GM19324 (cell line): Measurements from ENCODE around the gene CDC20B.
"Not testable (repeated sequence)": the region's sequence is repeated elsewhere in the genome, so short reads cannot be mapped to it uniquely, and the experiment has no call there.

Experiments
- ATAC-seq: cut with Tn5 transposase; IDR thresholded peaks from one replicate; pipeline ENCODE4 v1.9.1; 2021; ENCODE audit warnings: mild to moderate bottlenecking, moderate library complexity; ENCODE audit not compliant: unreplicated experiment, low FRiP score

Gene CDC20B

GRCh38 chr5:55104946-55105701 lies 67.9 kb downstream of the CDC20B start:
- ATAC-seq = no peak

- ATAC-seq = no peak
Observed at GRCh38 chr5:55104036-55104772, 68.8 kb downstream of the CDC20B start.

GRCh38 chr5:55102348-55102747 lies 70.6 kb downstream of the CDC20B start, which contains the start of gene GZMA:
GZMA (plus strand) TSS chr5:55102646; CDS start chr5:55102683, 37 bp downstream.
- ATAC-seq = no peak

GRCh38 chr5:55101556-55102276 lies 71.3 kb downstream of the CDC20B start:
- ATAC-seq = no peak

- not testable (repeated sequence) for ATAC-seq
Observed at GRCh38 chr5:55101148-55101547, 71.8 kb downstream of the CDC20B start.

- ATAC-seq = no peak
Observed at GRCh38 chr5:55096861-55097260, 76.1 kb downstream of the CDC20B start.

GRCh38 chr5:55096182-55096581 lies 76.8 kb downstream of the CDC20B start:
- no peak for ATAC-seq

GRCh38 chr5:55091011-55091410 lies 82.0 kb downstream of the CDC20B start:
- ATAC-seq = not testable (repeated sequence)

- ATAC-seq = not testable (repeated sequence)
Observed at GRCh38 chr5:55089301-55089700, 83.7 kb downstream of the CDC20B start.

GRCh38 chr5:55081541-55081940 lies 91.4 kb downstream of the CDC20B start:
- no peak for ATAC-seq

GRCh38 chr5:55073211-55073610 lies 99.8 kb downstream of the CDC20B start:
- ATAC-seq = no peak

- no peak for ATAC-seq
Observed at GRCh38 chr5:55072666-55073065, 100.3 kb downstream of the CDC20B start.

GRCh38 chr5:55071413-55071812 lies 101.6 kb downstream of the CDC20B start:
- ATAC-seq = no peak

- ATAC-seq = no peak
Observed at GRCh38 chr5:55070968-55071367, 102.0 kb downstream of the CDC20B start.

GRCh38 chr5:55066277-55066676 lies 106.7 kb downstream of the CDC20B start:
- no peak for ATAC-seq

- ATAC-seq = no peak
Observed at GRCh38 chr5:55064523-55064922, 108.5 kb downstream of the CDC20B start.

- ATAC-seq = no peak
Observed at GRCh38 chr5:55063899-55064298, 109.1 kb downstream of the CDC20B start.

GRCh38 chr5:55063220-55063863 lies 109.6 kb downstream of the CDC20B start:
- no peak for ATAC-seq
